ENCODE data around the gene MPPE1. TPM values are rescaled to one million over a fixed set of nuclear protein-coding genes. Genes with fewer than 3 reads are reported as not detected.

Gene MPPE1
- total and polyA plus RNA-seq, 9 of the 15 experiments (the other 6 are each of a cell fraction or from before 2014, with no cell fraction given): 10.7 to 19.5 (median 13.3) TPM

DNA sequence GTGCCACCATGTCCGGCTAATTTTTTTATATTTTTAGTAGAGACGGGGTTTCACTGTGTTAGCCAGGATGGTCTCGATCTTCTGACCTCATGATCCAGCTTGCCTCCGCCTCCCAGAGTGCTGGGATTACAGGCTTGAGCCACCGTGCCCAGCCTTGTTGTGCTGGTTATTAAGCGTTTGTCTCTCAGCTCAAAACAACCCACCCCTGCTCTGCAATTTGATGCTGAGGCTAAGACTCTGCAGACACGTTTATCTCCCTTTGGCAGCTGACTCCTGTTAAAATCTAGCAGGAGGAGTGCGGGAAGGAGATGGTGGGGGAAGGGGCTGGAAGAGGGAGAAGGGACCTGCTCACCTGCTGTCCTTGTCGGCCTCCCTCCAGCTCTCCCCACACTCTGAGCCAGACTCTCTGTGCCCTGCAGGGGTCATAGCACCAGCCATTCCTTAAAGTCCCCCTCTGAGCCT, 43.3 kb upstream of the MPPE1 start (continued):
- TF ChIP-seq, protein P1, sequence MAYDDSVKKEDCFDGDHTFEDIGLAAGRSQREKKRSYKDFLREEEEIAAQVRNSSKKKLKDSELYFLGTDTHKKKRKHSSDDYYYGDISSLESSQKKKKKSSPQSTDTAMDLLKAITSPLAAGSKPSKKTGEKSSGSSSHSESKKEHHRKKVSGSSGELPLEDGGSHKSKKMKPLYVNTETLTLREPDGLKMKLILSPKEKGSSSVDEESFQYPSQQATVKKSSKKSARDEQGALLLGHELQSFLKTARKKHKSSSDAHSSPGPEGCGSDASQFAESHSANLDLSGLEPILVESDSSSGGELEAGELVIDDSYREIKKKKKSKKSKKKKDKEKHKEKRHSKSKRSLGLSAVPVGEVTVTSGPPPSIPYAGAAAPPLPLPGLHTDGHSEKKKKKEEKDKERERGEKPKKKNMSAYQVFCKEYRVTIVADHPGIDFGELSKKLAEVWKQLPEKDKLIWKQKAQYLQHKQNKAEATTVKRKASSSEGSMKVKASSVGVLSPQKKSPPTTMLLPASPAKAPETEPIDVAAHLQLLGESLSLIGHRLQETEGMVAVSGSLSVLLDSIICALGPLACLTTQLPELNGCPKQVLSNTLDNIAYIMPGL (CRISPR knock-in tag; IDR thresholded peaks at IDR 0.05): no peak
- TF ChIP-seq PHB (CRISPR knock-in tag; IDR thresholded peaks at IDR 0.05) (no peak), NFIC (IDR thresholded peaks at IDR 0.05) (peak; percentile 66), SETDB1 (IDR thresholded peaks at IDR 0.05; ENCODE audit: low read length) (no peak), TRIM28 (IDR thresholded peaks at IDR 0.05) (no peak), CHD1 (IDR thresholded peaks at IDR 0.05; ENCODE audit: low read length) (no peak), HEY1 (CRISPR knock-in tag; IDR thresholded peaks at IDR 0.05; ENCODE audit: borderline replicate concordance) (no peak), ZNF311 (CRISPR knock-in tag; IDR thresholded peaks at IDR 0.05) (no peak), SMC3 (conservative IDR thresholded peaks at IDR 0.05; ENCODE audit: insufficient read depth, low read depth, low read length) (no peak), ZNF175 (CRISPR knock-in tag; IDR thresholded peaks at IDR 0.05; ENCODE audit: low read depth) (0 out of 2 replicates have a peak, but pooled peaks have one; percentile 38), GTF2E2 (tag; IDR thresholded peaks at IDR 0.05) (no peak), HIVEP1 (CRISPR knock-in tag; IDR thresholded peaks at IDR 0.05) (no peak)
- TF ChIP-seq, protein P2, sequence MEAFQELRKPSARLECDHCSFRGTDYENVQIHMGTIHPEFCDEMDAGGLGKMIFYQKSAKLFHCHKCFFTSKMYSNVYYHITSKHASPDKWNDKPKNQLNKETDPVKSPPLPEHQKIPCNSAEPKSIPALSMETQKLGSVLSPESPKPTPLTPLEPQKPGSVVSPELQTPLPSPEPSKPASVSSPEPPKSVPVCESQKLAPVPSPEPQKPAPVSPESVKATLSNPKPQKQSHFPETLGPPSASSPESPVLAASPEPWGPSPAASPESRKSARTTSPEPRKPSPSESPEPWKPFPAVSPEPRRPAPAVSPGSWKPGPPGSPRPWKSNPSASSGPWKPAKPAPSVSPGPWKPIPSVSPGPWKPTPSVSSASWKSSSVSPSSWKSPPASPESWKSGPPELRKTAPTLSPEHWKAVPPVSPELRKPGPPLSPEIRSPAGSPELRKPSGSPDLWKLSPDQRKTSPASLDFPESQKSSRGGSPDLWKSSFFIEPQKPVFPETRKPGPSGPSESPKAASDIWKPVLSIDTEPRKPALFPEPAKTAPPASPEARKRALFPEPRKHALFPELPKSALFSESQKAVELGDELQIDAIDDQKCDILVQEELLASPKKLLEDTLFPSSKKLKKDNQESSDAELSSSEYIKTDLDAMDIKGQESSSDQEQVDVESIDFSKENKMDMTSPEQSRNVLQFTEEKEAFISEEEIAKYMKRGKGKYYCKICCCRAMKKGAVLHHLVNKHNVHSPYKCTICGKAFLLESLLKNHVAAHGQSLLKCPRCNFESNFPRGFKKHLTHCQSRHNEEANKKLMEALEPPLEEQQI (IDR thresholded peaks at IDR 0.05): no peak
- TF ChIP-seq, protein P3, sequence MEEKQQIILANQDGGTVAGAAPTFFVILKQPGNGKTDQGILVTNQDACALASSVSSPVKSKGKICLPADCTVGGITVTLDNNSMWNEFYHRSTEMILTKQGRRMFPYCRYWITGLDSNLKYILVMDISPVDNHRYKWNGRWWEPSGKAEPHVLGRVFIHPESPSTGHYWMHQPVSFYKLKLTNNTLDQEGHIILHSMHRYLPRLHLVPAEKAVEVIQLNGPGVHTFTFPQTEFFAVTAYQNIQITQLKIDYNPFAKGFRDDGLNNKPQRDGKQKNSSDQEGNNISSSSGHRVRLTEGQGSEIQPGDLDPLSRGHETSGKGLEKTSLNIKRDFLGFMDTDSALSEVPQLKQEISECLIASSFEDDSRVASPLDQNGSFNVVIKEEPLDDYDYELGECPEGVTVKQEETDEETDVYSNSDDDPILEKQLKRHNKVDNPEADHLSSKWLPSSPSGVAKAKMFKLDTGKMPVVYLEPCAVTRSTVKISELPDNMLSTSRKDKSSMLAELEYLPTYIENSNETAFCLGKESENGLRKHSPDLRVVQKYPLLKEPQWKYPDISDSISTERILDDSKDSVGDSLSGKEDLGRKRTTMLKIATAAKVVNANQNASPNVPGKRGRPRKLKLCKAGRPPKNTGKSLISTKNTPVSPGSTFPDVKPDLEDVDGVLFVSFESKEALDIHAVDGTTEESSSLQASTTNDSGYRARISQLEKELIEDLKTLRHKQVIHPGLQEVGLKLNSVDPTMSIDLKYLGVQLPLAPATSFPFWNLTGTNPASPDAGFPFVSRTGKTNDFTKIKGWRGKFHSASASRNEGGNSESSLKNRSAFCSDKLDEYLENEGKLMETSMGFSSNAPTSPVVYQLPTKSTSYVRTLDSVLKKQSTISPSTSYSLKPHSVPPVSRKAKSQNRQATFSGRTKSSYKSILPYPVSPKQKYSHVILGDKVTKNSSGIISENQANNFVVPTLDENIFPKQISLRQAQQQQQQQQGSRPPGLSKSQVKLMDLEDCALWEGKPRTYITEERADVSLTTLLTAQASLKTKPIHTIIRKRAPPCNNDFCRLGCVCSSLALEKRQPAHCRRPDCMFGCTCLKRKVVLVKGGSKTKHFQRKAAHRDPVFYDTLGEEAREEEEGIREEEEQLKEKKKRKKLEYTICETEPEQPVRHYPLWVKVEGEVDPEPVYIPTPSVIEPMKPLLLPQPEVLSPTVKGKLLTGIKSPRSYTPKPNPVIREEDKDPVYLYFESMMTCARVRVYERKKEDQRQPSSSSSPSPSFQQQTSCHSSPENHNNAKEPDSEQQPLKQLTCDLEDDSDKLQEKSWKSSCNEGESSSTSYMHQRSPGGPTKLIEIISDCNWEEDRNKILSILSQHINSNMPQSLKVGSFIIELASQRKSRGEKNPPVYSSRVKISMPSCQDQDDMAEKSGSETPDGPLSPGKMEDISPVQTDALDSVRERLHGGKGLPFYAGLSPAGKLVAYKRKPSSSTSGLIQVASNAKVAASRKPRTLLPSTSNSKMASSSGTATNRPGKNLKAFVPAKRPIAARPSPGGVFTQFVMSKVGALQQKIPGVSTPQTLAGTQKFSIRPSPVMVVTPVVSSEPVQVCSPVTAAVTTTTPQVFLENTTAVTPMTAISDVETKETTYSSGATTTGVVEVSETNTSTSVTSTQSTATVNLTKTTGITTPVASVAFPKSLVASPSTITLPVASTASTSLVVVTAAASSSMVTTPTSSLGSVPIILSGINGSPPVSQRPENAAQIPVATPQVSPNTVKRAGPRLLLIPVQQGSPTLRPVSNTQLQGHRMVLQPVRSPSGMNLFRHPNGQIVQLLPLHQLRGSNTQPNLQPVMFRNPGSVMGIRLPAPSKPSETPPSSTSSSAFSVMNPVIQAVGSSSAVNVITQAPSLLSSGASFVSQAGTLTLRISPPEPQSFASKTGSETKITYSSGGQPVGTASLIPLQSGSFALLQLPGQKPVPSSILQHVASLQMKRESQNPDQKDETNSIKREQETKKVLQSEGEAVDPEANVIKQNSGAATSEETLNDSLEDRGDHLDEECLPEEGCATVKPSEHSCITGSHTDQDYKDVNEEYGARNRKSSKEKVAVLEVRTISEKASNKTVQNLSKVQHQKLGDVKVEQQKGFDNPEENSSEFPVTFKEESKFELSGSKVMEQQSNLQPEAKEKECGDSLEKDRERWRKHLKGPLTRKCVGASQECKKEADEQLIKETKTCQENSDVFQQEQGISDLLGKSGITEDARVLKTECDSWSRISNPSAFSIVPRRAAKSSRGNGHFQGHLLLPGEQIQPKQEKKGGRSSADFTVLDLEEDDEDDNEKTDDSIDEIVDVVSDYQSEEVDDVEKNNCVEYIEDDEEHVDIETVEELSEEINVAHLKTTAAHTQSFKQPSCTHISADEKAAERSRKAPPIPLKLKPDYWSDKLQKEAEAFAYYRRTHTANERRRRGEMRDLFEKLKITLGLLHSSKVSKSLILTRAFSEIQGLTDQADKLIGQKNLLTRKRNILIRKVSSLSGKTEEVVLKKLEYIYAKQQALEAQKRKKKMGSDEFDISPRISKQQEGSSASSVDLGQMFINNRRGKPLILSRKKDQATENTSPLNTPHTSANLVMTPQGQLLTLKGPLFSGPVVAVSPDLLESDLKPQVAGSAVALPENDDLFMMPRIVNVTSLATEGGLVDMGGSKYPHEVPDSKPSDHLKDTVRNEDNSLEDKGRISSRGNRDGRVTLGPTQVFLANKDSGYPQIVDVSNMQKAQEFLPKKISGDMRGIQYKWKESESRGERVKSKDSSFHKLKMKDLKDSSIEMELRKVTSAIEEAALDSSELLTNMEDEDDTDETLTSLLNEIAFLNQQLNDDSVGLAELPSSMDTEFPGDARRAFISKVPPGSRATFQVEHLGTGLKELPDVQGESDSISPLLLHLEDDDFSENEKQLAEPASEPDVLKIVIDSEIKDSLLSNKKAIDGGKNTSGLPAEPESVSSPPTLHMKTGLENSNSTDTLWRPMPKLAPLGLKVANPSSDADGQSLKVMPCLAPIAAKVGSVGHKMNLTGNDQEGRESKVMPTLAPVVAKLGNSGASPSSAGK (IDR thresholded peaks at IDR 0.05): no peak
